ENCODE data around the gene OXT.
"Not testable (repeated sequence)": the region's sequence is repeated elsewhere in the genome, so short reads cannot be mapped to it uniquely, and the experiment has no call there.

The OXT gene

GRCh38 chr20:3109350-3110302 is 38.2 kb downstream of the OXT start:
- H3K9me3 ChIP-seq (ENCODE audit: control insufficient read depth in 2 of 2, low read length in 2 of 2) = no peaks in the 10 kb centered on the region
- H3K36me3 ChIP-seq (ENCODE audit: control insufficient read depth in 2 of 2, insufficient read depth in 2 of 2, low read length in 2 of 2) = peaks cover 15 to 19% of the 10 kb centered on the region in 2 donors
- no peak overlapping the region for H3K27ac ChIP-seq (ENCODE audit: low read depth in 2 of 2, low read length in 2 of 2)
- no peaks in the 10 kb centered on the region for H3K4me1 ChIP-seq (ENCODE audit: control insufficient read depth in 2 of 2, insufficient read depth in 2 of 2, low read length in 2 of 2)
- H3K4me3 ChIP-seq (ENCODE audit: low read length in 2 of 2) = no peak overlapping the region
- H3K27me3 ChIP-seq (ENCODE audit: control insufficient read depth in 2 of 2, insufficient read depth in 2 of 2, low read length in 2 of 2) = no peaks in the 10 kb centered on the region
- H3K9ac ChIP-seq (ENCODE audit: low read depth in 1 of 2, low read length in 2 of 2) = no peak overlapping the region

DNA sequence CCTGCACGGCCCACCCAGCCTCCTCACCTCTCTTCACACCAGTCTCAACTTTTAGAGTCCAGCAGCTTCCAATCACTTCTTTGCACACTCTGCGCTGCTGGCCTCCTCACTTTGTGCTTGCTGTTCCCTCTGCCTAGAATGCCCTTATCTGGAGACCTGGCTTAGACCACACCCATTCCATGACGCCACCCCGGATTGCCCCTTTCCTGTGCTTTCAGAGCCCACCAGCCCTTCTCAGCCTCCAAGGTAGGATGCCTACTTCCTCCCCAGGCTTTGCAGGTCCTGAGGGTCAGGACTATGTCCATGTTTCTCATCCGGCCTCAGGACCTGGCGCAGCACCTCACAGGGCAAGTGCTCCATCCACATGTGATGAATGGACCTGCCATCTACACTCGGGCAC is 40.1 kb downstream of the OXT start:
- no peak overlapping the region for H3K4me3 ChIP-seq (ENCODE audit: low read length in 2 of 2)
- H3K27me3 ChIP-seq (ENCODE audit: control insufficient read depth in 2 of 2, insufficient read depth in 2 of 2, low read length in 2 of 2) = no peaks in the 10 kb centered on the region

DNA sequence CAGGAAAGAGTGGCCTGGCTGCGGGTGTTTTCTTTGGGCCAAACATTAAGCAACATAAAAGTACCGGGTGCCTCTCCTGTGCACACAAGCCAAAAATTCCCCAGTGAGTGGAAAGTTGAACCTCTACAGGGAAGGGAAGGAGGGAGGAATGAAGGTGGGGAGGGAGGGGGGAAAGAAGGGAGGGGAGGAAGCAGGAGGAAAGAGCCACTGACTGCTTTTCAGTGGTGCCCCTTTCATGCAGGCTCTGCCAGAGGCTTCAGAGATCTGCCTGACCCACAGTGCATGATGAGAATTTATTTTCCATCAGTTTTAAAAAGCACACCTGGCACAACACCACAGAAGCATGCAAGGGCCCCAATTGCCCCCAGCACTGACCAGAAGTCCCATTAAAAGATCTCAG is 40.6 kb downstream of the OXT start:
- Histone ChIP-seq H3K27ac (ENCODE audit: low read depth in 2 of 2, low read length in 2 of 2) (no peak overlapping the region), H3K9me3 (ENCODE audit: control insufficient read depth in 2 of 2, low read length in 2 of 2) (no peaks in the 10 kb centered on the region), H3K4me3 (ENCODE audit: low read length in 2 of 2) (no peak overlapping the region), H3K36me3 (ENCODE audit: control insufficient read depth in 2 of 2, insufficient read depth in 2 of 2, low read length in 2 of 2) (peaks cover 15 to 19% of the 10 kb centered on the region in 2 donors), H3K27me3 (ENCODE audit: control insufficient read depth in 2 of 2, insufficient read depth in 2 of 2, low read length in 2 of 2) (no peaks in the 10 kb centered on the region), H3K4me1 (ENCODE audit: control insufficient read depth in 2 of 2, insufficient read depth in 2 of 2, low read length in 2 of 2) (no peaks in the 10 kb centered on the region), H3K9ac (ENCODE audit: low read depth in 1 of 2, low read length in 2 of 2) (no peak overlapping the region)

More for the DNA sequence above, 40.1 kb downstream of the OXT start:
- H3K36me3 ChIP-seq (ENCODE audit: control insufficient read depth in 2 of 2, insufficient read depth in 2 of 2, low read length in 2 of 2) = peaks cover 15 to 19% of the 10 kb centered on the region in 2 donors
- no peaks in the 10 kb centered on the region for H3K4me1 ChIP-seq (ENCODE audit: control insufficient read depth in 2 of 2, insufficient read depth in 2 of 2, low read length in 2 of 2)
- H3K27ac ChIP-seq (ENCODE audit: low read depth in 2 of 2, low read length in 2 of 2) = no peak overlapping the region
- H3K9me3 ChIP-seq (ENCODE audit: control insufficient read depth in 2 of 2, low read length in 2 of 2) = no peaks in the 10 kb centered on the region
- H3K9ac ChIP-seq (ENCODE audit: low read depth in 1 of 2, low read length in 2 of 2) = no peak overlapping the region

- Histone ChIP-seq H3K4me1 (ENCODE audit: control insufficient read depth in 2 of 2, insufficient read depth in 2 of 2, low read length in 2 of 2) (no peaks in the 10 kb centered on the region), H3K36me3 (ENCODE audit: control insufficient read depth in 2 of 2, insufficient read depth in 2 of 2, low read length in 2 of 2) (peaks cover 9 to 10% of the 10 kb centered on the region in 2 donors), H3K27me3 (ENCODE audit: control insufficient read depth in 2 of 2, insufficient read depth in 2 of 2, low read length in 2 of 2) (no peaks in the 10 kb centered on the region), H3K27ac (ENCODE audit: low read depth in 2 of 2, low read length in 2 of 2) (no peak overlapping the region), H3K9me3 (ENCODE audit: control insufficient read depth in 2 of 2, low read length in 2 of 2) (no peaks in the 10 kb centered on the region), H3K9ac (ENCODE audit: low read depth in 1 of 2, low read length in 2 of 2) (no peak overlapping the region), H3K4me3 (ENCODE audit: low read length in 2 of 2) (no peak overlapping the region)
These were observed 44.0 kb downstream of the OXT start for GRCh38 chr20:3115190-3116107.

GRCh38 chr20:3116341-3116740 is 44.9 kb downstream of the OXT start:
- Histone ChIP-seq H3K9me3 (ENCODE audit: control insufficient read depth in 2 of 2, low read length in 2 of 2) (no peaks in the 10 kb centered on the region), H3K27ac (ENCODE audit: low read depth in 2 of 2, low read length in 2 of 2) (no peak overlapping the region), H3K4me1 (ENCODE audit: control insufficient read depth in 2 of 2, insufficient read depth in 2 of 2, low read length in 2 of 2) (no peaks in the 10 kb centered on the region), H3K4me3 (ENCODE audit: low read length in 2 of 2) (no peak overlapping the region), H3K36me3 (ENCODE audit: control insufficient read depth in 2 of 2, insufficient read depth in 2 of 2, low read length in 2 of 2) (peaks cover 11 to 13% of the 10 kb centered on the region in 2 donors), H3K9ac (ENCODE audit: low read depth in 1 of 2, low read length in 2 of 2) (no peak overlapping the region), H3K27me3 (ENCODE audit: control insufficient read depth in 2 of 2, insufficient read depth in 2 of 2, low read length in 2 of 2) (no peaks in the 10 kb centered on the region)

DNA sequence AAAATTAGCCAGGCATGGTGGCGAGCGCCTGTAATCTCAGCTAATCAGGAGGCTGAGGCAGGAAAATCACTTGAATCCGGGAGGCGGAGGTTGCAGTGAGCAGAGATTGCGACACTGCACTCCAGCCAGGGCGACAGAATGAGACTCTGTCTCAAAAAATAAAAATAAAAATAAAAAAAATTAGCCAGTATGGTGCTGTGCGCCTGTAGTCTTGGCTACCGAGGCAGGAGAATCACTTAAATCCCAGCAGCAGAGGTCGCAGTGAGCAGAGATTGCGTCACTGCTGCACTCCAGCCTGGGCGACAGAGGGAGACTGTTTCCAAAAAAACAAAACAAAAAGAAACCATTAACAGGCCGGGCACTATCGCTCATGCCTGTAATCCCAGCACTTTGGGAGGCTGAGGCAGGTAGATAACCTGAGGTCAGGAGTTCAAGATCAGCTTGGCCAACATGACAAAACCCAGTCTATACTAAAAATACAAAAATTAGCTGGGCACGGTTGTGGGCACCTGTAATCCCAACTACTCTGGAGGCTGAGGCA is 46.5 kb downstream of the OXT start:
- H3K9me3 ChIP-seq (ENCODE audit: control insufficient read depth in 2 of 2, low read length in 2 of 2); H3K9ac ChIP-seq (ENCODE audit: low read depth in 1 of 2, low read length in 2 of 2); H3K4me1 ChIP-seq (ENCODE audit: control insufficient read depth in 2 of 2, insufficient read depth in 2 of 2, low read length in 2 of 2); H3K4me3 ChIP-seq (ENCODE audit: low read length in 2 of 2); H3K27ac ChIP-seq (ENCODE audit: low read depth in 2 of 2, low read length in 2 of 2); H3K27me3 ChIP-seq (ENCODE audit: control insufficient read depth in 2 of 2, insufficient read depth in 2 of 2, low read length in 2 of 2): not testable (repeated sequence)
- H3K36me3 ChIP-seq (ENCODE audit: control insufficient read depth in 2 of 2, insufficient read depth in 2 of 2, low read length in 2 of 2) = peaks cover 25 to 28% of the 10 kb centered on the region in 2 donors

DNA sequence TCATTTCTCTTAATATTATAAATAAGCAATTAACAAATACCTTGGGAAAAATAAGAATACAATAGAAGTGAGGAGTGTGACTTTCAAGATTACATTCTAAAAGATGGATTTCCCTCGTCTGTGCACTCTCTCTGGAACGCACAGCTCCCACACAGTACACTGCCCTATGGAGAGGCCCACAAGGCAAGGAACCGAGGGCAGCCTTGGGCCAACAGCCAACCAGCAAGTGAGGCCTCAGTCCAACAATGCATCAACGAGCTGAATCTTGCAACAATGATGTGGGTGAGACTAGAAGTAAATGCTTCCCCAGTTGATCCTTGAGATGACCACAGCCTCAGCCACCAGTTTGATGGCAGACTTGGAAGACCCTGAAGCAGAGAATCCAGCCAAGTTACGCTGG is 47.6 kb downstream of the OXT start:
- Histone ChIP-seq H3K9me3 (ENCODE audit: control insufficient read depth in 2 of 2, low read length in 2 of 2) (no peaks in the 10 kb centered on the region), H3K4me3 (ENCODE audit: low read length in 2 of 2) (no peak overlapping the region), H3K27ac (ENCODE audit: low read depth in 2 of 2, low read length in 2 of 2) (no peak overlapping the region), H3K4me1 (ENCODE audit: control insufficient read depth in 2 of 2, insufficient read depth in 2 of 2, low read length in 2 of 2) (no peaks in the 10 kb centered on the region), H3K27me3 (ENCODE audit: control insufficient read depth in 2 of 2, insufficient read depth in 2 of 2, low read length in 2 of 2) (no peaks in the 10 kb centered on the region), H3K9ac (ENCODE audit: low read depth in 1 of 2, low read length in 2 of 2) (no peak overlapping the region), H3K36me3 (ENCODE audit: control insufficient read depth in 2 of 2, insufficient read depth in 2 of 2, low read length in 2 of 2) (peaks cover 24 to 31% of the 10 kb centered on the region in 2 donors)

DNA sequence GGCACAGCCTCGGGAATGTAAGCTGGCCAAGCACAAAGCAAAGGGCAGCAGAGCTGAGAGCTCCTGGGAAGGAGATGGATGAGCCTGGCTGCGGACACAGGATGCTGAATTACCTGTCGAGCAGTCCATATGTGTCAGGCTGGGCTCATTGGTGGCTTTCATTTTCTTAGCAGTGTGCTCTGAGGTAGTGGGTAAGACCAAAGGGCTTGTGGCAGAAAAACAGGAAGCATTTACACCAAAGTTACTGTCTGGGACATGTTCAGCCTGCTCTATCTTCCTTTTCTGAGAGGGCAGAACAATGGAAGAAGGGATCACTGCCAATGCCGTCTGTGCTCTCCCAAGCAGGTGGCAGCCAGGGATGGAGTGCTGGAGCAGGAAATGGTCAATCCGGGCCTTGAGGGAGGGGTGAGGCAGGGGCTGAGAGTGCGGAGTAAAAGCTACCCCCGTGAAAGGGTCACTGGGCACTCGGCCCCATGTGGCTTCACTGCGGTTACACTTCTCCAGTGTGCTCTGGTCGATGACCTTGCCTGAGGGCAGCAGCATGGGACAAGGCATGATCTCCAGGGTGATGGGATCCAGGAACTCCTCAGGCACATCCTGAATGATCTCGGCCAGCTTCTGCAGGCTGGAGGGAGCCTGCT is 50.0 kb downstream of the OXT start:
- Histone ChIP-seq H3K4me3 (ENCODE audit: low read length in 2 of 2) (no peak overlapping the region), H3K27me3 (ENCODE audit: control insufficient read depth in 2 of 2, insufficient read depth in 2 of 2, low read length in 2 of 2) (no peaks in the 10 kb centered on the region), H3K36me3 (ENCODE audit: control insufficient read depth in 2 of 2, insufficient read depth in 2 of 2, low read length in 2 of 2) (peaks cover 22 to 28% of the 10 kb centered on the region in 2 donors), H3K4me1 (ENCODE audit: control insufficient read depth in 2 of 2, insufficient read depth in 2 of 2, low read length in 2 of 2) (no peaks in the 10 kb centered on the region), H3K9me3 (ENCODE audit: control insufficient read depth in 2 of 2, low read length in 2 of 2) (no peaks in the 10 kb centered on the region), H3K9ac (ENCODE audit: low read depth in 1 of 2, low read length in 2 of 2) (no peak overlapping the region), H3K27ac (ENCODE audit: low read depth in 2 of 2, low read length in 2 of 2) (no peak overlapping the region)

Data from mucosa of rectum (tissue), 2 donors.